ENCODE measurements around the gene SMPDL3A. TPM values are rescaled to one million over a fixed set of nuclear protein-coding genes. Genes with fewer than 3 reads are reported as not detected.

SMPDL3A gene
- total and polyA plus RNA-seq, 9 of the 15 experiments (the other 6 are each of a cell fraction or from before 2014, with no cell fraction given) = 0.14 to 0.91 (median 0.54) TPM

- Histone ChIP-seq H3K4me1 (replicated peaks in 1 of 2; ENCODE audit: control insufficient read depth in 2 of 2, insufficient read depth in 2 of 2, low read length in 2 of 2) (no peaks in the 10 kb centered on the region; a peak in 1 of 5 replicates), H3K4me2 (ENCODE audit: insufficient read depth, low read length) (no peak overlapping the region), H3K9me1 (ENCODE audit: control insufficient read depth, insufficient read depth, low read length) (no peaks in the 10 kb centered on the region), H3K4me3 (no peak overlapping the region), H4K20me1 (replicated peaks; ENCODE audit: control insufficient read depth, insufficient read depth, low read length) (no peaks in the 10 kb centered on the region), H3K27ac (ENCODE audit: extremely low read depth, low read depth, low read length) (no peak overlapping the region), H3K9ac (ENCODE audit: insufficient read depth in 1 of 2, low read depth in 2 of 2, low read length in 2 of 2) (no peak overlapping the region), H3K36me3 (ENCODE audit: control insufficient read depth, insufficient read depth, low read length) (no peaks in the 10 kb centered on the region), H3K9me3 (replicated peaks; ENCODE audit: control insufficient read depth, insufficient read depth, low read depth, low read length) (no peaks in the 10 kb centered on the region), H3K79me2 (ENCODE audit: control insufficient read depth, insufficient read depth, low read length) (no peaks in the 10 kb centered on the region), H3K27me3 (ENCODE audit: control insufficient read depth in 2 of 2, insufficient read depth in 2 of 2, low read length in 2 of 2) (peaks cover 4 to 9% of the 10 kb centered on the region in 2 experiments; a peak in 3 of 5 replicates), H2AFZ (ENCODE audit: low read depth, low read length) (no peak overlapping the region)
- intact Hi-C loops (cut with micrococcal nuclease) (no loop called here), in situ Hi-C loops (cut with MboI) (loop anchor here (10.0 kb wide), 2 partner anchors 88 to 348 kb away; no protein-coding TSS in a partner anchor)
- TF ChIP-seq SMARCA5 (IDR thresholded peaks at IDR 0.05) (no peak), TAF15 (IDR thresholded peaks at IDR 0.05; ENCODE audit: low read depth, low read length) (no peak), ATF7 (IDR thresholded peaks at IDR 0.05) (no peak), PHB2 (IDR thresholded peaks at IDR 0.05; ENCODE audit: low read depth) (no peak), ZKSCAN3 (CRISPR knock-in tag; IDR thresholded peaks at IDR 0.05) (no peak), SRSF3 (IDR thresholded peaks at IDR 0.05; ENCODE audit: insufficient read depth, low read length) (no peak), ETS2 (tag; IDR thresholded peaks at IDR 0.05; ENCODE audit: borderline replicate concordance, poor library complexity, severe bottlenecking) (no peak), BRF2 (IDR thresholded peaks at IDR 0.05; ENCODE audit: borderline replicate concordance, insufficient read depth, insufficient read length) (no peak), KAT2B (IDR thresholded peaks at IDR 0.05; ENCODE audit: low read depth, low read length) (no peak), ZNF586 (CRISPR knock-in tag; conservative IDR thresholded peaks at IDR 0.05) (no peak), SMARCA4 (IDR thresholded peaks at IDR 0.05) (no peak), ELF4 (CRISPR knock-in tag; IDR thresholded peaks at IDR 0.05) (no peak), ADNP (tag; IDR thresholded peaks at IDR 0.05) (no peak), PRMT5 (CRISPR knock-in tag; IDR thresholded peaks at IDR 0.05) (no peak), TBP (optimal IDR thresholded peaks at IDR 0.05; ENCODE audit: low read depth, low read length) (no peak), MYBL2 (IDR thresholded peaks at IDR 0.05; ENCODE audit: low read depth) (no peak), MYBL2 (CRISPR knock-in tag; IDR thresholded peaks at IDR 0.05; ENCODE audit: borderline replicate concordance) (no peak), RFX1 (IDR thresholded peaks at IDR 0.05) (no peak), MTA1 (IDR thresholded peaks at IDR 0.05; ENCODE audit: borderline replicate concordance) (no peak), RBBP5 (IDR thresholded peaks at IDR 0.05; ENCODE audit: borderline replicate concordance, insufficient read depth, low read length, poor library complexity, severe bottlenecking) (no peak), ZNF75A (CRISPR knock-in tag; IDR thresholded peaks at IDR 0.05) (no peak)
- DNase-seq (ENCODE audit: extremely low read depth in 1 of 4, low spot score in 3 of 4) (no peak), FAIRE-seq (no peak), ATAC-seq (no peak)
- ChIA-PET CTCF (ENCODE audit: low intra/inter-chr PET ratio) (no interaction called here), POLR2A (no interaction called here)
- BruUV-seq (replicated peaks) = no TSS peak
- WGBS (ENCODE audit: insufficient coverage, low coverage, missing lambda C conversion rate) = 30% methylated on average over 6 of the region's 7 CpGs
Observed at GRCh38 chr6:122833021-122833491, 44.0 kb downstream of the SMPDL3A start.
